HG03354 (cell line): ENCODE measurements around the gene SLC8A3.
"Not testable (repeated sequence)": the region's sequence is repeated elsewhere in the genome, so short reads cannot be mapped to it uniquely, and the experiment has no call there.

Experiments
- ATAC-seq: cut with Tn5 transposase; IDR thresholded peaks from one replicate; pipeline ENCODE4 v1.9.1; 2021; ENCODE audit warnings: mild to moderate bottlenecking; ENCODE audit not compliant: unreplicated experiment, poor library complexity, severe bottlenecking

Gene SLC8A3

GRCh38 chr14:70188659-70189455 is at the start of gene SLC8A3:
Gene SLC8A3, minus strand, starts transcription at chr14:70188951. Its CDS starts 20,529 bp downstream, at chr14:70168422.
- peak; percentile 25 for ATAC-seq

- ATAC-seq, result no peak
Measured at GRCh38 chr14:70237710-70238109, 49.0 kb upstream of the SLC8A3 start.

GRCh38 chr14:70234066-70234950 is 45.6 kb upstream of the SLC8A3 start:
- ATAC-seq, result no peak

- not testable (repeated sequence) for ATAC-seq
Measured at GRCh38 chr14:70231756-70232544, 43.2 kb upstream of the SLC8A3 start.

GRCh38 chr14:70229877-70230640 is 41.3 kb upstream of the SLC8A3 start:
- ATAC-seq, result not testable (repeated sequence)

GRCh38 chr14:70213721-70214282 is 25.1 kb upstream of the SLC8A3 start:
- ATAC-seq, result no peak

- ATAC-seq, result no peak
Measured at GRCh38 chr14:70212752-70213151, 24.0 kb upstream of the SLC8A3 start.

- ATAC-seq, result no peak
Measured at GRCh38 chr14:70208380-70208779, 19.6 kb upstream of the SLC8A3 start.

- ATAC-seq, result no peak
Measured at GRCh38 chr14:70203686-70204085, 14.9 kb upstream of the SLC8A3 start.

- no peak for ATAC-seq
Measured at GRCh38 chr14:70201994-70202393, 13.2 kb upstream of the SLC8A3 start.

GRCh38 chr14:70193396-70193795 is 4.6 kb upstream of the SLC8A3 start:
- no peak for ATAC-seq

- no peak for ATAC-seq
Measured at GRCh38 chr14:70192915-70193314, 4.2 kb upstream of the SLC8A3 start.

- no peak for ATAC-seq
Measured at GRCh38 chr14:70190156-70190555, 1.4 kb upstream of the SLC8A3 start.

- ATAC-seq, result no peak
Measured at GRCh38 chr14:70189456-70190077, 816 bp upstream of the SLC8A3 start.

- peak; percentile 24 for ATAC-seq
Measured at GRCh38 chr14:70188322-70188658, 461 bp downstream of the SLC8A3 start.

GRCh38 chr14:70186900-70187451 is 1.8 kb downstream of the SLC8A3 start:
- ATAC-seq, result no peak

GRCh38 chr14:70183991-70184390 is 4.8 kb downstream of the SLC8A3 start:
- peak; percentile 54 for ATAC-seq

- no peak for ATAC-seq
Measured at GRCh38 chr14:70181276-70181675, 7.5 kb downstream of the SLC8A3 start.
